ENCODE measurements around the gene R3HCC1L.
A peak's percentile ranks its signal among the peaks of the same experiment; 100 is the strongest.

Gene R3HCC1L

GRCh38 chr10:98236862-98237261, 102.4 kb downstream of the R3HCC1L start:
- DNase-seq, result no peak

DNA sequence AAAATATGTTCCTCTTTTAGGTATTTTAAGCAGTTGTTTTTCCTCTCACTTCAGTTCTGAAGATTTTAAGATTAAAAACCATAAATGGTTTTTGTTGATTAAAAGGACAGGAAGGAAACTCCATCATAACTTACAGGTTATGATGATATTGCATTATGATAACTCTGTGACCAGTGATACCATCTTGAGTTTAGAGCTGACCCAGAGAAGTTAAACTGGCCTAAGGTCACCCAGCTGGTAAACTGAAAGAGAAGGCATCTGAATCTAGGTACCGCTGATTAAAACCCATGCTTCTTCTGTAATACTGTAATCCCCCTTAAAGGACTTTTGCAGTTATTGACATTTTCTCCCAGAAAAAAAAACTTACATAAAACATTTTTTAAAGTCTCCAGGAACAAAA, 103.9 kb downstream of the R3HCC1L start:
- DNase-seq, result no peak

DNA sequence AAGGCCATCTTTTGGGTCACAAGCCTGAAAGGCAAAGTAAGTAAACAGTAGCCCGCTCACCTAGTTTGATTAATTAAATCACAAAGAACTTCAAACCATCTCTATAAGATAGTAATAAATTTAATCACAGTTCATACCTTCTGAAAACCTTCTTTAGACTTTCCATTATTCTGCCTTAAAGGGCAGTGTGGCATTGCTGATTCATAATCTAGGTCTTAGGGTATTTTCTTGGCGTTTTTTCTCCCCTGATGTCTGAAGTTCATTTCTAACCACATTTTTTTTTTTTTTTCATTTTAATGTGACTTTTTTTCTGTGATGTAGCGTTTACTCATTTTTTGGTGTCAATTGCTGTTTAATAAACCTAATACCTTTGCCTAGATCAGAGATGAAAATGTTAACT, 106.1 kb downstream of the R3HCC1L start:
- DNase-seq, result no peak

- DNase-seq, result peak; percentile 49
These were observed 108.4 kb downstream of the R3HCC1L start for GRCh38 chr10:98242823-98243222.

DNA sequence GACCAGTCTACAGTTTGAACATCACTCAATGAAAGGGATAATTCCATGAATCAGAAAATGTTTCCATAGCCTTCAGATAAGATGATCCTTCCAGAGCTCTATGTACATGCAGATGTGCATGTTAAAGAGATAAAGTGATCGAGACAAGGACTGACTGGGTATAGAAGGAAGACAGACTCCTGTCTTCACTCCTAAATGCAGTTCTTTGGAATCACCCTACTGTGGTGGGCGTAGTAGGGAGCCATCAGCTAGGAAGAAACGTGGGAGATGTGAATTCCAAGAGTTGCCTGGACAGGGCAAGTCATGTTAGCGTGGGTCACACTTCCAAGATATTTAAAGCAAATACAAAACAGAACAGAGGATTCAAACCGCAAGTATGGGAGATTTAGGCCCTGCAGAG, 109.7 kb downstream of the R3HCC1L start:
- no peak for DNase-seq

DNA sequence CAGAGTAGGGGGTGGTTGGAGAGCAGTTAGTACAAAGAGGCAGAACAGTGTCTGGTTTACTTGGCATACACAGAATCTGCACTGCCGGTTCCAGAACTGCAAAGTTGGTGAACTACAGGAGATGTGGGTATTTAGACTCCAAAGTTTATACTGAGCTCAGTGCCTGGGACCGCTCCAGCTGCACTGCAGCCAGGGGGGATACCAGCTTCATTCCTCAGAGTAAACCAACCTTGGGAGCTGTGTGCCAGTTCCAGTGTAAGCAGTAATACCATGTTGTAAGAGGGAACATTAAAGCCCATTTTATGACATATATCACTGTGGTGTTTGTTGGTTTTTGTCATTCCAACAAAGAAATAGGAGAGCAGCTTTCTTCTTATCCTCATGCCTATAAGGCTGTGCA, 110.1 kb downstream of the R3HCC1L start:
- DNase-seq, result no peak

DNA sequence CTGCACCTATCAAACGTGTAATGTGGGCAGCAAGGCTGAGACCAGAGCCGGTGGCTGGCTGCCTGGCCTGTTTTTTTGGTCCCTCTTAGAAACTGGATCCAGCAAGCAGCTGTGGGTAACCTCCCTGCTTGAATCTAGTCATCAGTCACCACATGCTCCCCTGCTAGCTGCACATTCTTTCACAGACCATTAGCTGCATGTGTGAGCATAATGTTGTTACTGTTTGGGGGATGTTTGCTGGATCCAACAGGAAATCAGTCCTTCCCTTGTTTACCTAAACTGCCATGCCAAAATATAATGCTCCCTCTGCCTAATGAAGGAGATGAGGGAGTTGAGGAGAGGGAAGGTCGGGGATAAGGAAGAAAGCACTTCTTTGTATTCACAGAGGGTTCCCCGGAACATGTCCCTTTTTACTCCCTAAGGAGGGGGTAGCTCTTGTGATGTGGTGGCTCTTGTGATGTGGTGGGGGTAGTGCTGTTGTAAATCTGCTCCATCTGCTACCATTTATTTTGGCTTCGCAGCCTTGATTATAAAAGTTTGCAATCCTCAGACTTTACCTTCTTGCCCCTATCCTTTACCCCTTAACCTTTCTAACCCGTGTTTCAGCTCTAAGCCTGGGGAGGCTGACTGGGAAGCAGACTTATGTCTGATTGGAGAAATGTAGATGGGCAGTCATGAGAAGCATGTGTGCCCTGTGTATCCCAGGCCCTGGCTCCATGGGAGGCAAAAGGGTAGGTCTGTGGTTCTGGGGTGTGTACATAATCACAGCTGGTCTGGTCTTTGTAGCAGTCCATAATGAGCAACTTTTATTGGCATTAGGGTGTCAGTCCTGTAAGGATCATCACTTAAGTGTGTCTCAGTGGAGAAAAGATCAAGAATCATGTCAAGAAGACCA, 112.7 kb downstream of the R3HCC1L start:
- DNase-seq, result peak; percentile 71

DNA sequence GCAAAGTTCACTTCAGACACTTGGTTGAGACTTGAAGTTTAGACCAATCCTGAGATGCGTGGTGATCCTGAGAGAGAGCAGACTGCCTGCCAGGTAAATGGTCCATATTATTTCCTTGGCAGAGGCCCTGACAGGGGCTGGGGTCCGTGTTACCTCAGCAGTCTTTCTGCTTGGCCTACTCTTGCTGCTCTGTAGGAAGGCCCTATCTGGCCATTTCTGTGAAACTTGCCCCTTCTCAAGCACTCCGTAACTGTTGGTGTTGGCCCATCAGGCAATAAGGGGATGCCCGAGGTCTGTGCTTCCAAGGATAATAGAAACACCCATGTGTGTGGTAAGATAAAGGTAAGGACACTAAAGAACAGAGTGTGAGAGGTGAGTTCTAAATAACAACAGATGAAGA, 113.6 kb downstream of the R3HCC1L start:
- DNase-seq, result no peak

- DNase-seq, result no peak
These were observed 114.7 kb downstream of the R3HCC1L start for GRCh38 chr10:98249134-98249533.

DNA sequence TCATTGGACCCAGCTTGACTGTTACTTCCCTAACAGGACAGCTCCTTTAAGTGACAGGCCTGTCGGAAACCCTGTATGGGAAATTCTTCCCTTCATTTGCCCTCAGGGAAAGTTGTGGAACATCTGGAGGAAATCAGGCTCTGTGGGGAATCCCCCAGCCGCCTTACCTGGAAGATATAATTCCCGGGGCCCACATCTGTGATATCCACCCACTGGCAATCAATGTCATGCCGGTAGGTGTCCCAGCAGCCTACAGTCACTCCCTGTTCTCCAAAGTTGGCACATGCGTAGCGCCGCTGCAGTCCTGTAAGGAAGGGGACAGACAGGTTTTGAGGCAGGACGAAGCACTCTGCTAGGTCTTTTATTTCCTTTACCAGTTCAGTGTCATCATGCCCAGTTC, 116.9 kb downstream of the R3HCC1L start:
- no peak for DNase-seq

DNA sequence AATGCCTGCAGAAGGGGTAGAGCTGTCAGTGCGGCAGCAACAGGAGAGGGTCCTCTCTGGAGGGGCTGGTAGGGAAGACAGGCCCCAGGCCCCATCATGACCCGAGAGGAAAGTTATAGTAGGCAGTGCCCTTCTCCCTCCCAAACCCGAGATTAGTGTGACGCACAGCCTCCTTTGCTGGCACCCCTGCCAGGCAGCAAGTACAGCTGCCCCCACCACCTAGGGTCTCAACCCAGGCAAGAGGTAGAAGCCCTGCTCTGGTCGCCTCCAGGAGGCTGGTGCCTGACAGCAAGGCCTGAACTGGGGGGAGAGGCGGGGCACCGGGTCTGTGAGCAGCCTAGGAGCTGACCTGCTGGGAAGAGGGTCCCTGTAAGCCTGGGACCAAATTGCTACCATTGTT, 118.0 kb downstream of the R3HCC1L start:
- no peak for DNase-seq

DNA sequence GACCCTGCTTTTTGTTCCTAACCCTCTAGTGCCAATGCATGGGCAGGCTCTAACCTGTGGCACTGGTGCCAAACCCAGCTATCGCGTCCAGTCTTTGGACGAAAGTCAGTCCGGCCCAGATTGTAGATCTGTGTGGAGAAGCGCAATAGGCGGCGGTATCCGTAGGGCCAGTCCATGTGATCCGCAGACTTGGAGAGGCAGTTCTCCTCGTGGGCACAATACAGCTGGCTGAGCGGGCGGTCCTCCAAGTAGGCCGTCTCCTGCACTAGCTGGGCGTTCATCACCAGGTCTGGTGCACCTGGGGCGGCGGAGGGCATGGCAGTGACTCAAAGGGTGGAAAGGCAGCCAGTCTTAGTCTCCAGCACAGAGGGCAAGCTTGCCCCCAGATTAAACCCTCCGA, 119.0 kb downstream of the R3HCC1L start:
- DNase-seq, result no peak

GRCh38 chr10:98254234-98254974, 119.9 kb downstream of the R3HCC1L start:
- DNase-seq, result no peak

GRCh38 chr10:98255146-98255877, 120.9 kb downstream of the R3HCC1L start:
- no peak for DNase-seq

DNA sequence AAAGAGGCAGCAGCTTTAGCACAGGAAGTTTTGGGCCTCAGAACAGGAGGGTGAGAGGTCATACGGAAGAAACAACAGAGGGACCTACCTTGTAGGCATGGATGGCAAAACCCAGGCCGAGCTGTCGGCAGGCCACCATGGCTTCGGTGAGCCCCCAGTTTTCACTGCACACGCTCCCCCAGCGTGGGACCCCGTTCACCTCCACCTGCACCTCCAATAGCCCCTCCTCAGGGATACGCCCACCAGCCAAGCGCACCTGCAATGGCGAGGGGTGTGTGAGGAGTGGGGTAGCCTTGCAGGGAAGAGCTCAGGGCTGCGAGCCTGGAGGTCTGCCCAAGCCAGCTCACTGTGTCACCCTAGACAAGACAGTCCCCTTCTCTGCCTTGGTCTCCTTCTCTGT, 122.2 kb downstream of the R3HCC1L start:
- no peak for DNase-seq

GRCh38 chr10:98257198-98257597, 122.7 kb downstream of the R3HCC1L start:
- DNase-seq, result no peak

DNA sequence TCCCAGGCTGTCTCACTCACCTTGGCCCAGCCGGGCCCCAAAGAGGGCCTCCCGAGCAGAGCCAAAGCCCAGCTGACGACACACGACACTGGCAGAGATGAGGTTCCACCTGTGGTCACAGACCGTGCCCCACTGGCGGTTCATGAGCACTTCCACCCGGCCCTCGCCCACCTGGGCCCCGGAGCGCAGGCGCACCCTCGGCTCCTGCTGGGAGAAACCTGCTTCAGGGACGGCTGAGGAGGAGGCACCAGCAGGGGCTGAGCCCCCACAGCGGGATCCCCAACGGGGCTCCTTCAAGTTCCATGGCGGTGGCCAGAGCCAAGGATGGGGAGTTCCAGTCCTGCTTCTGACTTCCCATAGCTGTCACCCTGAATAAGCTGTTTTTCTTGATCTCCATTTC, 123.5 kb downstream of the R3HCC1L start:
- DNase-seq, result no peak

- peak; percentile 17 for DNase-seq
These were observed 124.4 kb downstream of the R3HCC1L start for GRCh38 chr10:98258683-98259454.

DNA sequence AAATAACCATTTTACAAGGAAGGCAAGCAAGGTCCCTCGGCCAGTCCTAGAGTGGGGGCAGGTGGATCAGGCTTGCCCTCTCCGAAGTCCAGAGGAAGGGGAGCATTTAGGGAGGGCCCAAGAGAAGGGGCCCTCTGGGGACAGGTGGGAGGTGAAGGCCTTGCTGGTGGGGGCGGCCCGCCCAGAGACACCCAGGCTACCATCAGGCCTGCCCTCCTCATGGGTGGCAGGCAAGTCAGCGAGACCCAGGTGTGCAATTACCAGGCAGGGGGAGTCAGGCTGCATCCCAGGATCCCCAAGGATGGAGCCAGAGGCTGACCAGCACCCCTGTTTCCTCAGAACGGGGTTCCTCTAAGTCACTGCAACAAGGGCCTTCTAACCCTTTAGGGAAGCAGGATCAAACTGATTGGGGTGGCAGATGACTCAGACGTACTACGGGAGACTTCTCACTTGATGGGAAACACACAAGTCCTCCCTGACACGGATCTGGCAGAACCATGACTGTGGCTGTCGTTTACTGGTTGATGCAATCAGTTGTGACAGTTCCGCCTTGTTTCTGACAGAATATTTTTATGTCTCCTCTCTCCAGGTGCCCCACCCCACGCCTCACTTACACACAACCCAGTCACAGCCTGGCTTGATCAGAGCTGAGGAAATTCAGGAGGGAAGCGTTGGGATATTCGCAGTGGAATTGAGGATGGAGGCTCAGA, 125.3 kb downstream of the R3HCC1L start:
- peak; percentile 36 for DNase-seq

- no peak for DNase-seq
These were observed 125.9 kb downstream of the R3HCC1L start for GRCh38 chr10:98260350-98260749.

DNA sequence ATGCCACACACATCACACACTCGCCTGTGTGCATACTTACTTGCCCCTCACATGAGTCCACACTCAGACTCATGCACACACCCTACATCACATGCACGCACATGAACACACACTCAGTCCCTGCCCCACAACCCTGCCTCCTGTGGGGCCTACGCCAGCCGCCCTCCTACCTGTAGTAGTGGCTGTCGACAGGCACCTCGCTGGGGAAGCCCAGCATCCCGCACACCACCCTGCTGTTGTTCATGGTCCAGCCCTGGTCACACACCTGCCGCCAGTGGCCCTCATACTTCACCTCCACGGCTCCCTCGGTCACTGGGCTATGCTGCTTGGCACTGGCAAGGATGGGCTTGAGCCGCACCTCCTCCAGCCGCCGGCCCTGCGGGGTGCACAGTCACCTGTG, 126.3 kb downstream of the R3HCC1L start:
- DNase-seq, result no peak
